GM23338 (cell line): ENCODE measurements around the gene ZNF70.

Experiments
- TF ChIP-seq, protein P1 (sequence below): fragments of 250-450 bp; sonication (Bioruptor Pico); IDR thresholded peaks from 2 replicates; pipeline ENCODE4 v1.5.0; 2020; ENCODE audit warnings: mild to moderate bottlenecking, moderate library complexity
- TF ChIP-seq, protein P2 (sequence below), 2 experiments: fragments of 200-600 bp in 1 of 2; sonication (generic) in 1 of 2; conservative IDR thresholded peaks; 2 replicates each; pipeline versions ENCODE4 v1.5.1 to v1.6.1; 2016 to 2017; ENCODE audit warnings: antibody characterized with exemption in 2 of 2, low read depth in 2 of 2, mild to moderate bottlenecking in 2 of 2, moderate library complexity in 1 of 2

DNA sequence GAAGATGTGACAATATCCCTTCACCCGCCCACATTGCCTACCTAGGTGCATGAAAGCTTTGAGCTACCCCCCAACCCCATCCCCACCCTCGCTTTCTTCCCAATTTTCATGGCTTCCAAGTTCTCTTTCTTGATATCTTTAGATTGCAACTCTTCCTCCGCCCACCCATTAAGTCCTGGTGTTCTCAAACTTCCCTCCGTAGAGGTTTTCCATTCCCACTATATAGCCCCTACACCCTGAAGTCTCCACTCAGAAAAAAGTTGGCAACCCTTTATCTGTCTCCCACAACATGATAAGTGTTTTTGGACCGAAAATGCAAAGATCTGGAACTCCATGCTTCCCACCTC is 572 bp downstream of the ZNF70 start:
- TF ChIP-seq, protein P1, sequence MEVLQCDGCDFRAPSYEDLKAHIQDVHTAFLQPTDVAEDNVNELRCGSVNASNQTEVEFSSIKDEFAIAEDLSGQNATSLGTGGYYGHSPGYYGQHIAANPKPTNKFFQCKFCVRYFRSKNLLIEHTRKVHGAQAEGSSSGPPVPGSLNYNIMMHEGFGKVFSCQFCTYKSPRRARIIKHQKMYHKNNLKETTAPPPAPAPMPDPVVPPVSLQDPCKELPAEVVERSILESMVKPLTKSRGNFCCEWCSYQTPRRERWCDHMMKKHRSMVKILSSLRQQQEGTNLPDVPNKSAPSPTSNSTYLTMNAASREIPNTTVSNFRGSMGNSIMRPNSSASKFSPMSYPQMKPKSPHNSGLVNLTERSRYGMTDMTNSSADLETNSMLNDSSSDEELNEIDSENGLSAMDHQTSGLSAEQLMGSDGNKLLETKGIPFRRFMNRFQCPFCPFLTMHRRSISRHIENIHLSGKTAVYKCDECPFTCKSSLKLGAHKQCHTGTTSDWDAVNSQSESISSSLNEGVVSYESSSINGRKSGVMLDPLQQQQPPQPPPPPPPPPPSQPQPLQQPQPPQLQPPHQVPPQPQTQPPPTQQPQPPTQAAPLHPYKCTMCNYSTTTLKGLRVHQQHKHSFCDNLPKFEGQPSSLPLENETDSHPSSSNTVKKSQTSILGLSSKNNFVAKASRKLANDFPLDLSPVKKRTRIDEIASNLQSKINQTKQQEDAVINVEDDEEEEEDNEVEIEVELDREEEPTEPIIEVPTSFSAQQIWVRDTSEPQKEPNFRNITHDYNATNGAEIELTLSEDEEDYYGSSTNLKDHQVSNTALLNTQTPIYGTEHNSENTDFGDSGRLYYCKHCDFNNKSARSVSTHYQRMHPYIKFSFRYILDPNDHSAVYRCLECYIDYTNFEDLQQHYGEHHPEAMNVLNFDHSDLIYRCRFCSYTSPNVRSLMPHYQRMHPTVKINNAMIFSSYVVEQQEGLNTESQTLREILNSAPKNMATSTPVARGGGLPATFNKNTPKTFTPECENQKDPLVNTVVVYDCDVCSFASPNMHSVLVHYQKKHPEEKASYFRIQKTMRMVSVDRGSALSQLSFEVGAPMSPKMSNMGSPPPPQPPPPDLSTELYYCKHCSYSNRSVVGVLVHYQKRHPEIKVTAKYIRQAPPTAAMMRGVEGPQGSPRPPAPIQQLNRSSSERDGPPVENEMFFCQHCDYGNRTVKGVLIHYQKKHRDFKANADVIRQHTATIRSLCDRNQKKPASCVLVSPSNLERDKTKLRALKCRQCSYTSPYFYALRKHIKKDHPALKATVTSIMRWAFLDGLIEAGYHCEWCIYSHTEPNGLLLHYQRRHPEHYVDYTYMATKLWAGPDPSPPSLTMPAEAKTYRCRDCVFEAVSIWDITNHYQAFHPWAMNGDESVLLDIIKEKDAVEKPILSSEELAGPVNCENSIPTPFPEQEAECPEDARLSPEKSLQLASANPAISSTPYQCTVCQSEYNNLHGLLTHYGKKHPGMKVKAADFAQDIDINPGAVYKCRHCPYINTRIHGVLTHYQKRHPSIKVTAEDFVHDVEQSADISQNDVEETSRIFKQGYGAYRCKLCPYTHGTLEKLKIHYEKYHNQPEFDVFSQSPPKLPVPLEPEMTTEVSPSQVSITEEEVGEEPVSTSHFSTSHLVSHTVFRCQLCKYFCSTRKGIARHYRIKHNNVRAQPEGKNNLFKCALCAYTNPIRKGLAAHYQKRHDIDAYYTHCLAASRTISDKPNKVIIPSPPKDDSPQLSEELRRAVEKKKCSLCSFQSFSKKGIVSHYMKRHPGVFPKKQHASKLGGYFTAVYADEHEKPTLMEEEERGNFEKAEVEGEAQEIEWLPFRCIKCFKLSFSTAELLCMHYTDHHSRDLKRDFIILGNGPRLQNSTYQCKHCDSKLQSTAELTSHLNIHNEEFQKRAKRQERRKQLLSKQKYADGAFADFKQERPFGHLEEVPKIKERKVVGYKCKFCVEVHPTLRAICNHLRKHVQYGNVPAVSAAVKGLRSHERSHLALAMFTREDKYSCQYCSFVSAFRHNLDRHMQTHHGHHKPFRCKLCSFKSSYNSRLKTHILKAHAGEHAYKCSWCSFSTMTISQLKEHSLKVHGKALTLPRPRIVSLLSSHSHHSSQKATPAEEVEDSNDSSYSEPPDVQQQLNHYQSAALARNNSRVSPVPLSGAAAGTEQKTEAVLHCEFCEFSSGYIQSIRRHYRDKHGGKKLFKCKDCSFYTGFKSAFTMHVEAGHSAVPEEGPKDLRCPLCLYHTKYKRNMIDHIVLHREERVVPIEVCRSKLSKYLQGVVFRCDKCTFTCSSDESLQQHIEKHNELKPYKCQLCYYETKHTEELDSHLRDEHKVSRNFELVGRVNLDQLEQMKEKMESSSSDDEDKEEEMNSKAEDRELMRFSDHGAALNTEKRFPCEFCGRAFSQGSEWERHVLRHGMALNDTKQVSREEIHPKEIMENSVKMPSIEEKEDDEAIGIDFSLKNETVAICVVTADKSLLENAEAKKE (CRISPR knock-in tag): no peak
- TF ChIP-seq, protein P2, sequence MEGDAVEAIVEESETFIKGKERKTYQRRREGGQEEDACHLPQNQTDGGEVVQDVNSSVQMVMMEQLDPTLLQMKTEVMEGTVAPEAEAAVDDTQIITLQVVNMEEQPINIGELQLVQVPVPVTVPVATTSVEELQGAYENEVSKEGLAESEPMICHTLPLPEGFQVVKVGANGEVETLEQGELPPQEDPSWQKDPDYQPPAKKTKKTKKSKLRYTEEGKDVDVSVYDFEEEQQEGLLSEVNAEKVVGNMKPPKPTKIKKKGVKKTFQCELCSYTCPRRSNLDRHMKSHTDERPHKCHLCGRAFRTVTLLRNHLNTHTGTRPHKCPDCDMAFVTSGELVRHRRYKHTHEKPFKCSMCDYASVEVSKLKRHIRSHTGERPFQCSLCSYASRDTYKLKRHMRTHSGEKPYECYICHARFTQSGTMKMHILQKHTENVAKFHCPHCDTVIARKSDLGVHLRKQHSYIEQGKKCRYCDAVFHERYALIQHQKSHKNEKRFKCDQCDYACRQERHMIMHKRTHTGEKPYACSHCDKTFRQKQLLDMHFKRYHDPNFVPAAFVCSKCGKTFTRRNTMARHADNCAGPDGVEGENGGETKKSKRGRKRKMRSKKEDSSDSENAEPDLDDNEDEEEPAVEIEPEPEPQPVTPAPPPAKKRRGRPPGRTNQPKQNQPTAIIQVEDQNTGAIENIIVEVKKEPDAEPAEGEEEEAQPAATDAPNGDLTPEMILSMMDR (conservative IDR thresholded peaks at IDR 0.05; ENCODE audit: low read depth in 2 of 2): no peak
